Endodermal cell (in vitro differentiated cells): ENCODE results near the gene TEAD3. TPM values are rescaled to one million over a fixed set of nuclear protein-coding genes. Genes with fewer than 3 reads are reported as not detected.

ENCODE experiments used
- DNase-seq: peaks from one replicate; pipeline ENCODE4 v3.0.0-alpha.2; 2017
- H3K27ac ChIP-seq: 2 replicates; pipeline ENCODE4 v1.5.1; 2013; ENCODE audit warnings: mild to moderate bottlenecking, low read depth, low read length, moderate library complexity
- H3K27me3 ChIP-seq: 2 replicates; pipeline ENCODE4 v1.6.1; 2013; ENCODE audit warnings: mild to moderate bottlenecking, low read length, moderate library complexity; ENCODE audit not compliant: insufficient read depth, control insufficient read depth, poor library complexity, severe bottlenecking
- H3K36me3 ChIP-seq: 2 replicates; pipeline ENCODE4 v1.7.0; 2013; ENCODE audit warnings: mild to moderate bottlenecking, low read length, moderate library complexity; ENCODE audit not compliant: control insufficient read depth, insufficient read depth
- H3K4me1 ChIP-seq: one replicate; pipeline ENCODE4 v1.7.0; 2013; ENCODE audit warnings: low read length; ENCODE audit not compliant: control insufficient read depth, insufficient read depth
- H3K4me3 ChIP-seq: 2 replicates; pipeline ENCODE4 v1.5.1; 2013; ENCODE audit warnings: mild to moderate bottlenecking, low read length, moderate library complexity
- H3K9ac ChIP-seq: 2 replicates; pipeline ENCODE4 v1.6.1; 2013; ENCODE audit warnings: mild to moderate bottlenecking, low read length, moderate library complexity; ENCODE audit not compliant: poor library complexity, severe bottlenecking; ENCODE audit errors: extremely low read depth
- H3K9me3 ChIP-seq: 2 replicates; pipeline ENCODE4 v1.6.1; 2013; ENCODE audit warnings: mild to moderate bottlenecking, low read length, moderate library complexity; ENCODE audit not compliant: control insufficient read depth
- H3K27ac Mint-ChIP-seq: 2 replicates; pipeline ENCODE4 v1.8.0; 2020; ENCODE audit warnings: mixed read lengths
- H3K27me3 Mint-ChIP-seq: 2 replicates; pipeline ENCODE4 v1.8.0; 2021; ENCODE audit warnings: mild to moderate bottlenecking, mixed read lengths; ENCODE audit not compliant: insufficient read depth
- H3K36me3 Mint-ChIP-seq: 2 replicates; pipeline ENCODE4 v1.8.0; 2020; ENCODE audit warnings: low read depth, mixed read lengths
- H3K4me1 Mint-ChIP-seq: 2 replicates; pipeline ENCODE4 v1.8.0; 2020; ENCODE audit warnings: mixed read lengths
- H3K4me3 Mint-ChIP-seq: 2 replicates; pipeline ENCODE4 v1.8.0; 2020; ENCODE audit warnings: mild to moderate bottlenecking, moderate library complexity, mixed read lengths
- H3K9me3 Mint-ChIP-seq: 2 replicates; pipeline ENCODE4 v1.8.0; 2020; ENCODE audit warnings: mild to moderate bottlenecking, mixed read lengths
- CTCF ChIP-seq: fragments of 200-600 bp; sonication (generic); conservative IDR thresholded peaks from 2 replicates; pipeline ENCODE4 v1.5.0; 2021; ENCODE audit warnings: antibody characterized with exemption, mild to moderate bottlenecking
- WGBS, 2 experiments: methylation state at CpG; one replicate each; pipeline versions ENCODE4 v1.1.5 to v1.1.7; 2013; ENCODE audit warnings: missing lambda C conversion rate in 2 of 2, mixed read lengths in 1 of 2; ENCODE audit not compliant: insufficient coverage in 1 of 2, insufficient read length in 1 of 2; 5-methylcytosine and 5-hydroxymethylcytosine counted together
- total RNA-seq, 2 donors: library from RNA; stranded (reverse); fragmentation: NEBNext Ultra II Directional in 1 of 2; extraction: Animal tissue kit (Norgen Biotek cat#: 25700) in 1 of 2; gene quantifications; 2 replicates in 1 of 2; 3 replicates in 1 of 2; pipeline ENCODE4 v1.2.1, GENCODE V29; 2021

TEAD3 gene
- total RNA-seq, 2 donors from 2014 or later, result 22.7 to 29.2 TPM

GRCh38 chr6:35512740-35513139 lies 15.9 kb upstream of the TEAD3 start, which contains the start of gene TULP1:
TULP1 (minus strand) TSS chr6:35512896; CDS start chr6:35512858, 38 bp downstream.
- no peak within 1 kb of the TSS for H3K27ac Mint-ChIP-seq

GRCh38 chr6:35512006-35512405 lies 15.1 kb upstream of the TEAD3 start:
- Histone ChIP-seq H3K36me3 (no peaks in the 10 kb centered on the region), H3K4me1 (no peaks in the 10 kb centered on the region), H3K9ac (no peak overlapping the region), H3K27me3 (no peaks in the 10 kb centered on the region), H3K9me3 (no peaks in the 10 kb centered on the region), H3K4me3 (no peak overlapping the region), H3K27ac (no peak overlapping the region)
- no peak overlapping the region for H3K27ac Mint-ChIP-seq
- no peaks in the 10 kb centered on the region for H3K4me1 Mint-ChIP-seq
- peaks cover 12% of the 10 kb centered on the region for H3K27me3 Mint-ChIP-seq
- TF ChIP-seq CTCF, result no peak
- no peak overlapping the region for H3K4me3 Mint-ChIP-seq
- no peaks in the 10 kb centered on the region for H3K36me3 Mint-ChIP-seq
- WGBS, 2 experiments, result 63 to 84% methylated on average over 12 to 24 of the region's 26 CpGs
- H3K9me3 Mint-ChIP-seq, result no peaks in the 10 kb centered on the region
- DNase-seq, result no peak

More at GRCh38 chr6:35512740-35513139, 15.9 kb upstream of the TEAD3 start, which contains the start of gene TULP1:
- H3K4me1 ChIP-seq, result no peaks in the 10 kb centered on the region
- WGBS, 2 experiments, result 74 to 76% methylated on average over 6 to 10 of the region's 10 CpGs
- no peak within 1 kb of the TSS for H3K9ac ChIP-seq
- peaks cover 7% of the 10 kb centered on the region for H3K27me3 Mint-ChIP-seq
- no peaks in the 10 kb centered on the region for H3K4me1 Mint-ChIP-seq
- peak; percentile 64 for DNase-seq
- H3K4me3 Mint-ChIP-seq, result no peak within 1 kb of the TSS
- H3K27me3 ChIP-seq, result no peaks in the 10 kb centered on the region
- H3K36me3 ChIP-seq, result no peaks in the 10 kb centered on the region
- H3K36me3 Mint-ChIP-seq, result no peaks in the 10 kb centered on the region
- H3K9me3 ChIP-seq, result no peaks in the 10 kb centered on the region
- H3K9me3 Mint-ChIP-seq, result no peaks in the 10 kb centered on the region
- no peak for TF ChIP-seq CTCF
- H3K4me3 ChIP-seq, result no peak within 1 kb of the TSS
- no peak within 1 kb of the TSS for H3K27ac ChIP-seq

GRCh38 chr6:35511562-35511941 lies 14.7 kb upstream of the TEAD3 start:
- peaks cover 15% of the 10 kb centered on the region for H3K27me3 Mint-ChIP-seq
- no peaks in the 10 kb centered on the region for H3K4me1 ChIP-seq
- H3K36me3 ChIP-seq, result no peaks in the 10 kb centered on the region
- H3K27me3 ChIP-seq, result no peaks in the 10 kb centered on the region
- no peaks in the 10 kb centered on the region for H3K4me1 Mint-ChIP-seq
- no peaks in the 10 kb centered on the region for H3K36me3 Mint-ChIP-seq
- no peak for DNase-seq
- no peaks in the 10 kb centered on the region for H3K9me3 Mint-ChIP-seq
- H3K27ac Mint-ChIP-seq, result no peak overlapping the region
- 83 to 95% methylated on average over 16 to 32 of the region's 32 CpGs for WGBS, 2 experiments
- no peak for TF ChIP-seq CTCF
- H3K4me3 ChIP-seq, result no peak overlapping the region
- no peak overlapping the region for H3K27ac ChIP-seq
- H3K4me3 Mint-ChIP-seq, result no peak overlapping the region
- H3K9me3 ChIP-seq, result no peaks in the 10 kb centered on the region
- H3K9ac ChIP-seq, result no peak overlapping the region
